Measurements from ENCODE around the gene ADD1.

Gene ADD1

DNA sequence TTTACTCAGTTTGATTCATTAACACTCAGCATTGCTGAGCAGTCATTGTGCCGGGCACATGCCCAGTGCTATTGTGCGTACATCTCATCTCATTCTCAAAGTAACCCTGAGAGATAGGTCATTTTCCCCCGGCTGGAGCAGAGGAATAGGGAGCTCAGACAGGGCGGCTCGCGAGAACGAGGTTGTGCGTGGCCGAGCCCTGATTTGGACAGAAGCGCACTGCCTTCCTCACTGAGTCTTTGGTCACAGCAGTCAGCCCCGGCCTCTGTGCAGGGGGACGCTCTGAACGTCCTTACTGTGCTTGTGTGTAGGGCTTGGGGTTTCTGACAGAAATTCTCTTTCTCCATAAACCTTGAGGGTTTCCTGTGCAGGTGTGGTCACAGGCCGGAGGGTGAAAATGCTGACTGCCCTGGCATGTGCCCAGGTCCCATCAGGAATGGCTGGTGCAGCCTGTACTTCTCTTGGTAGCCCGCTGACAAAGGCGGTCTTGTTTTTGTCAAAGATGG is 80.1 kb downstream of the ADD1 start:
- DNase-seq (ENCODE audit: low read depth), result no peak
- H3K4me3 ChIP-seq (ENCODE audit: low read depth, low read length), result no peak overlapping the region
- TF ChIP-seq, protein P1, sequence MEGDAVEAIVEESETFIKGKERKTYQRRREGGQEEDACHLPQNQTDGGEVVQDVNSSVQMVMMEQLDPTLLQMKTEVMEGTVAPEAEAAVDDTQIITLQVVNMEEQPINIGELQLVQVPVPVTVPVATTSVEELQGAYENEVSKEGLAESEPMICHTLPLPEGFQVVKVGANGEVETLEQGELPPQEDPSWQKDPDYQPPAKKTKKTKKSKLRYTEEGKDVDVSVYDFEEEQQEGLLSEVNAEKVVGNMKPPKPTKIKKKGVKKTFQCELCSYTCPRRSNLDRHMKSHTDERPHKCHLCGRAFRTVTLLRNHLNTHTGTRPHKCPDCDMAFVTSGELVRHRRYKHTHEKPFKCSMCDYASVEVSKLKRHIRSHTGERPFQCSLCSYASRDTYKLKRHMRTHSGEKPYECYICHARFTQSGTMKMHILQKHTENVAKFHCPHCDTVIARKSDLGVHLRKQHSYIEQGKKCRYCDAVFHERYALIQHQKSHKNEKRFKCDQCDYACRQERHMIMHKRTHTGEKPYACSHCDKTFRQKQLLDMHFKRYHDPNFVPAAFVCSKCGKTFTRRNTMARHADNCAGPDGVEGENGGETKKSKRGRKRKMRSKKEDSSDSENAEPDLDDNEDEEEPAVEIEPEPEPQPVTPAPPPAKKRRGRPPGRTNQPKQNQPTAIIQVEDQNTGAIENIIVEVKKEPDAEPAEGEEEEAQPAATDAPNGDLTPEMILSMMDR (IDR thresholded peaks at IDR 0.05; ENCODE audit: low read depth, low read length, missing control alignments), result no peak

DNA sequence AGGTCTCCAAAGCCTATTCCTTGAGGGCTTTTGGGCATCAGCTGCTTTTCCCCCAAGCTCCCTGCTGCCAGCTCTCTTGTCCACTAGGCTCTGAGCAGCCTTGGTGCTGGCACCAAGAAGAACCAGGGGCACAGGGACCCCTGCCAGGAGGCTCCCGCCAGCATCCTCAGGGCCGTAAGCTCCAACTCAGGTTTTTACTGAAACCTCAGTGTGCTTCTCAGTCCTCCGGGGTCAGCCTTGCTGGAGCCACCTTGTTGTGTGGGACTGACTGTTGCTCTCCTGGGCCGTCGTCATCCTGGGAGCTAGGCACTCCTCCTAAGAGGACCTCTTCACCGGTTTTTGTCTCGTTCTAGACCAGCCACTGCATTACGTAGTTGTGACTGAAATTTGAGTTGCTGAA is 80.6 kb downstream of the ADD1 start:
- TF ChIP-seq, protein P1 (IDR thresholded peaks at IDR 0.05; ENCODE audit: low read depth, low read length, missing control alignments), result no peak
- DNase-seq (ENCODE audit: low read depth), result no peak
- H3K4me3 ChIP-seq (ENCODE audit: low read depth, low read length), result no peak overlapping the region

DNA sequence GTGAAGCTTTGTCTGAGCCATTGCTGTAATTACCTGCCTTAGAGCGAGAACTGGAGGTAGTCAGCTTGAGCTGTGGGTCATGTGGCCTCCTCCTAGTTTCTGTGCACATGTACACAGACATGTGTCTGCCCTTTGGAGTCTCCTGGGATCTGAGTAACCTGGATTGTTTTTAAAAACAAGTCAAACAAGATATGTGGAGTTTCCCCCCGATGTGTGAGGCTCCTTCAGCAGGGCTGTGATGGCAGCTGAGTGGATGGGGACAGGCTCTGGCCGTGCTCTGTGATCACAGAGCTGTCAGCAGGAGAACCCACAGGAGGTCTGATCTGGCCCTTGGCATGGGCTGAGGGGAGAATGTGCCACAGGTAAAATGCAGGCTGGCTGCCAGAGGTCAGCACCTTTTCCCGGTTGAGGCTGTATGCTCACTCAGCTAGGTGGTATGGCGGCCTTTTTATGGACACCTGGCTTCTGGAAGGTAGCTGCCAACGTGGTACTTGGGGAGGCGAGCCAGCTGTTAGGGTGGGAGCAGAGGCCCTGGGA is 81.2 kb downstream of the ADD1 start:
- H3K4me3 ChIP-seq (ENCODE audit: low read depth, low read length), result no peak overlapping the region
- no peak for DNase-seq (ENCODE audit: low read depth)

DNA sequence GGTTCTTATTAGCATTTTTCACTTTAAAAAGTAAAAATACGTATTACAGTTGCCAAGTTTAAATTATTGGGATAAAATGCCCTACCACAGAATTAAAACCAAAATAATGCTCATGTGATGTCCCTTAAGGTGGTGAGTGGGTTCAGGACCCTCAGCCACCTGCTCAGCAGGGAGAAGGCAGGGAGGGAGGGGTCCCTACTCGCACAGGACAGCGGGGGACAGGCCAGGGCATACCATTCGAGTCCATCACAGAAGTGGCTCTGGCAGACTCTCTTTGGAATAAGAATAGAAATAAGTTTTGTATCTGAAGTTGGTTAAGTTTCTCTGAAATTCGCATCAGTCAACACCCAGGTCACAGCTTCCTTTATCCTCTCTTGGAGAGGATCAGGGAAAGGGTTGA is 81.9 kb downstream of the ADD1 start:
- no peak for DNase-seq (ENCODE audit: low read depth)
- TF ChIP-seq, protein P1 (IDR thresholded peaks at IDR 0.05; ENCODE audit: low read depth, low read length, missing control alignments), result no peak
- H3K4me3 ChIP-seq (ENCODE audit: low read depth, low read length), result no peak overlapping the region

More for the DNA sequence above, 81.2 kb downstream of the ADD1 start:
- TF ChIP-seq, protein P1 (IDR thresholded peaks at IDR 0.05; ENCODE audit: low read depth, low read length, missing control alignments), result no peak

DNA sequence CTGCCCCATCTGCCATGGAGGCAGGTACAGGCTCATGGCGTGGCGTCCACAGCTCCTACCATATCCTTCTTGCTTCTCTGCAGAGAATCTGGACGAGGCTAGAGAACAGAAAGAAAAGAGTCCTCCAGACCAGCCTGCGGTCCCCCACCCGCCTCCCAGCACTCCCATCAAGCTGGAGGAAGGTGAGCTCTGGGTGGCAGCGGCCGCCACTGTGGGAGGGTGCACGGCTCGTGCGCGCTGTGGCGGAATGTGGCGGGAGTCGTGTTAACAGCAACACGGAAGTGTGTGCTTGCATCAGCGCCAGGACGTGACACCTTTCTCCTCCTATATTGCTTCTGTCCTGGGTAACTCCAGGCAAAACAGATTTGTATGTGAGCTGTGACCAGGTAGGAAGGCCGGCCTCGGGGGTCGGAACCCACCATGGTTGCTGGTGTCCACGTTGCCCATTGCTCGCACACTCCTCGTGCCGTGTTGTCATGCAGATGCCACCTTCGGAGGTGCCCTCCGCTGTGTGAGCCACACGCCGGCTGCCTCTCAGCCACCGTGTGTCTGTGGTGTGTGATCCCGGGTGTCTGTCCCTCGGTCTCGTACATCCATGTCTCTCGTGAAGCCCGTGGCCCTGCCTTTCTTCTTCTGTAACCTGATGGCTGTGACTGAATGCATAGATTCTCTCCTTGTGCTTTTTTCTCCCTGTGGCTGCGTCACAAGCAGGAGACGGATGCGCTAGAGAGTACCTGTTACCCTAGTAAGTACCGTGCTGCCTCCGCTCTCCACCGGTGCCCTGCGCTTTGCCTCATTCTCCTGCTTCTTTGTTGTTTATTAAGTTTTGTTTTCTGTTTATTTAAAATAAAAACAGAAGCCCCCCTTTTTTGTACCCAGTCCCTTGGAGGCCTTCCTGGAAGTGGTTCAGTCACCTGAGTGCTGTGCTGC is 82.6 kb downstream of the ADD1 start:
- TF ChIP-seq, protein P1 (IDR thresholded peaks at IDR 0.05; ENCODE audit: low read depth, low read length, missing control alignments), result no peak
- no peak for DNase-seq (ENCODE audit: low read depth)
- H3K4me3 ChIP-seq (ENCODE audit: low read depth, low read length), result no peak overlapping the region

GRCh38 chr4:2927016-2927695 is 83.5 kb downstream of the ADD1 start:
- TF ChIP-seq, protein P1 (IDR thresholded peaks at IDR 0.05; ENCODE audit: low read depth, low read length, missing control alignments), result no peak
- no peak overlapping the region for H3K4me3 ChIP-seq (ENCODE audit: low read depth, low read length)
- DNase-seq (ENCODE audit: low read depth), result no peak

Measured in GM12864 (cell line).